ENCODE measurements around the gene ZNF568. TPM values are rescaled to one million over a fixed set of nuclear protein-coding genes. Genes with fewer than 3 reads are reported as not detected.

ZNF568 gene
- total RNA-seq, 1 donor from 2014 or later = 3.5 TPM

DNA sequence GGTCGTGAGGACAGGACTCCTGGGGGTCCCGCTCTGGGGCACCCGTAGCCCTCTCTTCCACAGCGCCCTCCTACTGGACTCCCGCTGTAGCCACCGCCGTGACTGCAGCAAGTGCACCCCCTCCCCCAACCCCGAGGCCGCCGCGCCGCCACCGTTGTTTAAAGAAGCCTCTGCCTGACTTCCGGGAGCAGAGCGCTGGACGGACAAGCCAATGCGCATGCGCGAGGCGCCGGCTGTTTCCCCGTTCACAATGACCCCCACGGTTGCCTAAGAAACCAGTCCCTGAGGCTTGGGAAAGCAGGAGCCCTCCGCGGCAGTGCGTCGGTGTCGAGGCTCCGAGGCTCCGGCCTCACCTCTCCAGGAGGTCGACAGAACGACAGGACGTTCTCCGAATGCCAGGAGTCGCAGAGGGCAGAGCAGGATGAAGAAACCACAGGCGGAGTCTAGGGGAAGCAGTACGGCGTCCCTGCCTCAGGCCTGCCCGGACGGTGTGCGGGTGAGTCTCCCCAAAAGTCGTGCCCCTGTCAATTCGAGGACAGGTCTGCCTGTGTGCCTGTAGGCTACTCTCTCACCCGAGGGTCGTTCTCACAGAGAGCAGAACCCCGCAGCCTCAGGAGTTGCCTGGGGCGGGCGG lies 91.6 kb downstream of the ZNF568 start:
- no peak for ATAC-seq

DNA sequence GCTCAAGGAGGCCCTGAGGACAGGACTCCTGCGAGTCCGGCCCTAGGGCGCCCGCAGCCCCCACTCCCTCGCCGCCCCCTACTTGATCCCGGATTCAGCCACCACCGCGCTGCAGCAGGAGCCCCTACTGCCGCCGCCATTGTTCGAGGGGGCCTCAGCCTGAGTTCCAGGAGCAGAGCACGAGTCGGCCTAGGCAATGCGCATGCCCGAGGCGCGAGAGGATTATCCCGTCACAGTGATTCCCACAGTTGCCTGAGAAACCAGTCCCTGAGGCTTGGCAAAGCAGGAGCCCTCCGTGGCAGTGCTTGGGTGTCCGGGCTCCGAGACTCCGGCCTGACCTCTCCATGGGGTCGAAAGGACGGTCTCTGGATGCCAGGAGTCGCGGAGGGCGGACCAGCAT lies 93.7 kb downstream of the ZNF568 start:
- no peak for ATAC-seq

DNA sequence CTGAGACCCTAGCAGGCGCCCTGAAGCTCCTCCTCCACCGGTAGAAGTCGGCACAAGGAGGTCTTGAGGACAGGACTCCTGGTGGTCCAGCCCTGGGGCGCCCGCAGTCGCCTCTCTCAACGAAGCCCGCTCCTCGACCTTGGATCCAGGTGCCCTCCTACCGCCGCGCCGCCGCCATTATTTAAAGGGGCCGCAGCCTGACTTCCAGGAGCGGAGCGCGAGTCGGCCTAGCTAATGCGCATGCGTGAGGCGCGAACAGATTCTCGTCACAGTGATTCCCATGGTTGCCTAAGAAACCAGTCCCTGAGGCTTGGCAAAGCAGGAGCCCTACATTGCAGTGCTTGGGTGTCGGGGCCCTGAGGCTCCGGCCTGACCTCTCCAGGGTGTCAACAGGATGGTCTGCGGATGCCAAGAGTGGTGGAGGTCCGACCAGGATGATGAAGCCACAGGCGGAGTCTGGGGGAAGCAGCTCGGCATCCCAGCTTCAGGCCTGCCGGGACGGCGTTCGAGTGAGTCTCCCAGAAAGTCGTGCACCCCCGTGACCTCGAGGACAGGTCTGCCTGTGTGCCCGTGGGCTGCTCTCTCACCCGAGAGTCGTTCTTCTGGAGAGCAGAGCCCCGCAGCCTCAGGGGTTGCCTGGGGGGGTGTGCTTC lies 96.1 kb downstream of the ZNF568 start:
- no peak for ATAC-seq

DNA sequence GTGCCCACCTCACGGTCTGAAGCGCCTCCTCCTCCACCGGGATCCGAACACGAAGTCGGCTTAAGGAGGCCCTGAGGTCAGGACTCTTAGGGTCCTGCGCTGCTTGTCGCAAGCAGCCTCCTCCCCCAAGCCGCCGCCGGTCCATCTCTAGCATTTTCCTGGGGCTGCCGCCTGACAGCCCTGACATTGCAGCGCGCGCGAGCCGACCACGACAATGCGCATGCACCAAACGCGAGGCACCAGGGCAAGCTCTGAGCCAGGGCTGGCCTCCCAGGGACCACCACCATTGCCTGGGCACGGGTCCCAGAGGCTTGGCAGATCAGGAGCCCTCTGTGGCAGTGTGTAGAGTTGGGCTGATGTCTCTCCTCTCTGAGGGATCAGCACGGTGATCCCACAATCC lies 98.3 kb downstream of the ZNF568 start:
- no peak for ATAC-seq

DNA sequence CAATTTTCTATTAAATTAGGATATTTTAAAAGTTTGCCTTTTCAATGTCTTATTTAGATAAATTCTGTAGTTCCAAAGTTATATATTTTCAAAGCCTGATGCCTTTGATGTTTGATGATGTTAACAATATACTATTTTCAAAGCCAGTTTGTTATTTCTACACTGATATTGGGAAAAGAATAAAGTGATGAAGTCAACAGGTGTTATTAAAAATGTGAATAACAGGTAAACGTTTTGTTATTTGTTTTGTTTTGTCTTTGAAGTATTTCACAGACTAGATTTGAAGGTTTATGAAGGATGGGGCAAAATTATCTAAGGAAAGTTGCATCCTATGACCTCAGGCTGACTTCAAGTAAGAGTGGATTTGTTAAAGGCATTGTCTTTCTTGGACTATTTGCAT lies 129.0 kb downstream of the ZNF568 start:
- no peak for ATAC-seq

Other genes starting within 250 kb of the ZNF568 start
- 3.0 TPM for gene ZNF461, start 249.5 kb upstream of the ZNF568 start, total RNA-seq
- 2.3 TPM for gene ZNF567, start 228.7 kb upstream of the ZNF568 start, total RNA-seq
- gene ZNF850, start 143.5 kb upstream of the ZNF568 start, total RNA-seq = 1.5 TPM
- 4.9 TPM for gene ZNF790, start 77.9 kb upstream of the ZNF568 start, total RNA-seq
- 3.0 TPM for gene ZNF345, start 65.5 kb upstream of the ZNF568 start, total RNA-seq
- gene ZNF829, start within 50 bp of the ZNF568 start, total RNA-seq = 1.5 TPM
- 4.2 TPM for gene ZNF420, start 162.1 kb downstream of the ZNF568 start, total RNA-seq

All from esophagus mucosa (tissue), 1 donor.